ENCODE data around the gene MMP14.
"Not testable (repeated sequence)": the region's sequence is repeated elsewhere in the genome, so short reads cannot be mapped to it uniquely, and the experiment has no call there.

The MMP14 gene

DNA sequence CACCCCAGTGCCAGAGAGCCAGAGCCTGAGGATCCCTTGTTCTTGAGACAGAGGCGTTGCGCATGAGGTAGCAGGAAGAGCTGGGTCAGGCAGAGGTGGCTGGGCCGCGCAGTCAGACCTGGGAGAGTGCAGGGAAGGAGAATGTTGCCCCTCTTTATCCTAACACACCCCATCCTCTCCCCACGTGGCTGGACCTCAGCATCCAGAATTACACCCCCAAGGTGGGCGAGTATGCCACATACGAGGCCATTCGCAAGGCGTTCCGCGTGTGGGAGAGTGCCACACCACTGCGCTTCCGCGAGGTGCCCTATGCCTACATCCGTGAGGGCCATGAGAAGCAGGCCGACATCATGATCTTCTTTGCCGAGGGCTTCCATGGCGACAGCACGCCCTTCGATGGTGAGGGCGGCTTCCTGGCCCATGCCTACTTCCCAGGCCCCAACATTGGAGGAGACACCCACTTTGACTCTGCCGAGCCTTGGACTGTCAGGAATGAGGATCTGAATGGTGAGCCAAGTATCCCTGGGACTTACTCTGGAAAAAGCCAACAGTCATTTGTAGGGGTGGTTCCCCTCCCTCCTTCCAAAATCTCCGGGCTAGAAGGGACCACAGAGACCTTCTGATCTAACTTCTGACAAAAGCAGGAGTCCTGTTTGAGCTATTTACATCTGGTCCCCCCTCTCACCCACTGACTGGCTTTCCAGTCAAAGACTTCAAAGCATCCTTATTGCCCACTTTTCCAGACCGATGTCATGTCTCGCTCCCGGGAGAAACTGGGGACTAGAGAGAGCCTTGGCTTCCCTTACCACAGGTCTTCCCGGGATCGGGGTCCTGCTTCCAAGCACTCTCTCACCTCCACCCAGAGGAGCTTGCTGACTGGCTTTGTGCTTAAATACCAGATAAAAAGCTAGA, 6.1 kb downstream of the MMP14 start:
- no peak for DNase-seq (ENCODE audit: low read depth in 2 of 2)

DNA sequence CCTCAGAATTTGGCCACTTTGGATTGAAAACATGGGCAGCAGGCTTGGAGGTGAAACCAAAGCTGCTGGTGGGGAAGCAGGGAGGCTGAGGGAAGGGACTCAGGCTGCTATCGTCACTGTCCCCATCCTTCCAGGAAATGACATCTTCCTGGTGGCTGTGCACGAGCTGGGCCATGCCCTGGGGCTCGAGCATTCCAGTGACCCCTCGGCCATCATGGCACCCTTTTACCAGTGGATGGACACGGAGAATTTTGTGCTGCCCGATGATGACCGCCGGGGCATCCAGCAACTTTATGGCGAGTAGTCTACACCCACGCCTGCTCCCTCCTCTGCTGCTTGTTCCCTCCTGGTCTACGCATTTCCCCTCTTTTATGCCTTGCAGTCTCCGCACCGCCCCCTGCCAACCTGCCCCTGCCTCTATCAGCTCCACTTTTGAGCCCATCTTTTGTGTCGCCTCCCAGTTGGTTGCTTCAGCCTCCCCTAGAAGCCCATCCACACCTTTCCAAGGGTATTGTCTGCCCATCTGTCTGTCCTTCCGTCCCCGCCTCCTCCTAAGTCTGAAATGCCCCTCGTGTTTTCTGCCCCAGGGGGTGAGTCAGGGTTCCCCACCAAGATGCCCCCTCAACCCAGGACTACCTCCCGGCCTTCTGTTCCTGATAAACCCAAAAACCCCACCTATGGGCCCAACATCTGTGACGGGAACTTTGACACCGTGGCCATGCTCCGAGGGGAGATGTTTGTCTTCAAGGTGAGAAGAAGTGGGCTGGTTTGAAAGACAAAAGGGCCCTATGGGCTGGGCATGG, 6.9 kb downstream of the MMP14 start:
- no peak for DNase-seq (ENCODE audit: low read depth in 2 of 2)

DNA sequence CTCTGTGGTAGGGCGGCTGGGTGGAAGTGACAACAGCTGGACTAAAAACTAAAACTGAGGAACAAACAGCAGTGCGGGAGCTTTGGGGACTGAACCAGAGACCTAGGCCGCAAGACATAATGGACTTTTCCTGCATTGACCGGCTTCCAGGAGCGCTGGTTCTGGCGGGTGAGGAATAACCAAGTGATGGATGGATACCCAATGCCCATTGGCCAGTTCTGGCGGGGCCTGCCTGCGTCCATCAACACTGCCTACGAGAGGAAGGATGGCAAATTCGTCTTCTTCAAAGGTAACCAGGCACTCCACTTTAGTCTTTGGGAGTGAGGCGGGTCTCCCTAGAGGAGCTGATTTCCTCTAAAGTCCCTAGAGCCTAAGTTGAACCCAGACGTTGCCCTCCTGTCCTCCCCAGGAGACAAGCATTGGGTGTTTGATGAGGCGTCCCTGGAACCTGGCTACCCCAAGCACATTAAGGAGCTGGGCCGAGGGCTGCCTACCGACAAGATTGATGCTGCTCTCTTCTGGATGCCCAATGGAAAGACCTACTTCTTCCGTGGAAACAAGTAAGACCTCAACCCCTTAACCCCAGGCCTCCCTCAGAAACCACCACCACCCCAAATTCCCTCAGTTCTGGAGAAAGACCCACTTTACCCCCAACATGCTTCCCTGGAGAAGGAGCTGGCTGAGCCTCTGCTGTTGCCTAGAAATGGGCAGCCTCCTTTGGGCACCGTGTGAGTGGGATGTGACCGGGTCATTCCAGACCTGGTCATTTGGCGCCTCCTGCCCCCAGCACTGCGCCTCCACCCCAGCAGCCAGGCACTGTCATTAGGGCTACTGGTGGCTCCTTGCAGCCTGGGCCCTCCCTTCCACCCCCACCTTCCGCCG, 8.1 kb downstream of the MMP14 start:
- DNase-seq (ENCODE audit: low read depth in 2 of 2), result no peak

DNA sequence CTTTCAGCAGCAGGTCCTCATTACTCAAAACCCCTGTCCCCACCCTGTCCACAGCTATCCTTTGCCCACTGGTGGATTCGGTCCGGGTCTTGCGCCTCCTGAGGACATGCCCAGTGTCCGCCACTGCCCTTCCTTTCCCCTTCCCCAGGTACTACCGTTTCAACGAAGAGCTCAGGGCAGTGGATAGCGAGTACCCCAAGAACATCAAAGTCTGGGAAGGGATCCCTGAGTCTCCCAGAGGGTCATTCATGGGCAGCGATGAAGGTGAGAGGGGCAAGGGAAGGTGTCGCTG, 8.7 kb downstream of the MMP14 start:
- no peak for DNase-seq (ENCODE audit: low read depth in 2 of 2)

DNA sequence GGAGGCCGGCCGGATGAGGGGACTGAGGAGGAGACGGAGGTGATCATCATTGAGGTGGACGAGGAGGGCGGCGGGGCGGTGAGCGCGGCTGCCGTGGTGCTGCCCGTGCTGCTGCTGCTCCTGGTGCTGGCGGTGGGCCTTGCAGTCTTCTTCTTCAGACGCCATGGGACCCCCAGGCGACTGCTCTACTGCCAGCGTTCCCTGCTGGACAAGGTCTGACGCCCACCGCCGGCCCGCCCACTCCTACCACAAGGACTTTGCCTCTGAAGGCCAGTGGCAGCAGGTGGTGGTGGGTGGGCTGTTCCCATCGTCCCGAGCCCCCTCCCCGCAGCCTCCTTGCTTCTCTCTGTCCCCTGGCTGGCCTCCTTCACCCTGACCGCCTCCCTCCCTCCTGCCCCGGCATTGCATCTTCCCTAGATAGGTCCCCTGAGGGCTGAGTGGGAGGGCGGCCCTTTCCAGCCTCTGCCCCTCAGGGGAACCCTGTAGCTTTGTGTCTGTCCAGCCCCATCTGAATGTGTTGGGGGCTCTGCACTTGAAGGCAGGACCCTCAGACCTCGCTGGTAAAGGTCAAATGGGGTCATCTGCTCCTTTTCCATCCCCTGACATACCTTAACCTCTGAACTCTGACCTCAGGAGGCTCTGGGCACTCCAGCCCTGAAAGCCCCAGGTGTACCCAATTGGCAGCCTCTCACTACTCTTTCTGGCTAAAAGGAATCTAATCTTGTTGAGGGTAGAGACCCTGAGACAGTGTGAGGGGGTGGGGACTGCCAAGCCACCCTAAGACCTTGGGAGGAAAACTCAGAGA, 9.6 kb downstream of the MMP14 start:
- DNase-seq (ENCODE audit: low read depth in 2 of 2), result no peak

DNA sequence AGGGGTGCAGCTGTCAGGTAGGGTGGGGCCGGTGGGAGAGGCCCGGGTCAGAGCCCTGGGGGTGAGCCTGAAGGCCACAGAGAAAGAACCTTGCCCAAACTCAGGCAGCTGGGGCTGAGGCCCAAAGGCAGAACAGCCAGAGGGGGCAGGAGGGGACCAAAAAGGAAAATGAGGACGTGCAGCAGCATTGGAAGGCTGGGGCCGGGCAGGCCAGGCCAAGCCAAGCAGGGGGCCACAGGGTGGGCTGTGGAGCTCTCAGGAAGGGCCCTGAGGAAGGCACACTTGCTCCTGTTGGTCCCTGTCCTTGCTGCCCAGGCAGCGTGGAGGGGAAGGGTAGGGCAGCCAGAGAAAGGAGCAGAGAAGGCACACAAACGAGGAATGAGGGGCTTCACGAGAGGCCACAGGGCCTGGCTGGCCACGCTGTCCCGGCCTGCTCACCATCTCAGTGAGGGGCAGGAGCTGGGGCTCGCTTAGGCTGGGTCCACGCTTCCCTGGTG, 10.5 kb downstream of the MMP14 start:
- no peak for DNase-seq (ENCODE audit: low read depth in 2 of 2)

DNA sequence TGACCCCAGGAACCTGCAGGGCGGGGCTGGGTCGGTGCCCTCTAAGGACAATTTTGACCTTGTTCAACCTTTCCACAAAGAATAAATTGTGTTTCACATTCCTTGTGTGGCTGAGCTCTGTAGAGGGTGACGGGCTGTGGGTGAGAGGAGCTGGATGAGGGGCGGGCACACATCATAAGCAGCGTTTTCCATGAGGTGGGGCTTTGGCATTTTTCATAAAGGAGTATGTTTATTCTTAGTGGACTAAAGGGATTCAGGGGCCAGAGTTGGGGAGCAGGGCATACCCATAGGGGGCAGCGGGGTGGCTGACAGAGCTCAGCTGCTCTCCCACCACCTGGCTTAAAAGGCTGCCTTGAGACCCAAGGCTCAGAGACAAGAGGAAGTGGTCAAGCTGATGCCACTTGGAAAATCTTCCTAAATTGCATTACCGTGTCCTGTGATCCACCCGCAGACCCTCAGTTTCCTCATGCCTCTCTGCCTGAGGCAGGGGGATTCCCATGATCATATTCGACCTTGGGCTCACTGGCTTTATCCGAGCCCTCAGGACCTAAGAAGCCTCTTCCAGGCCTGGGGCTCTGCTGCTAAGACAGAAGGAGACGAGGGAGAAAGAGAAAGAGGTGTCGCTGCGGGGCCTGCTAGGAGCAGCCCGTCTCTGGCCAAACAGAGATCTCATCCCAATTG, 11.4 kb downstream of the MMP14 start:
- DNase-seq (ENCODE audit: low read depth in 2 of 2), result no peak

DNA sequence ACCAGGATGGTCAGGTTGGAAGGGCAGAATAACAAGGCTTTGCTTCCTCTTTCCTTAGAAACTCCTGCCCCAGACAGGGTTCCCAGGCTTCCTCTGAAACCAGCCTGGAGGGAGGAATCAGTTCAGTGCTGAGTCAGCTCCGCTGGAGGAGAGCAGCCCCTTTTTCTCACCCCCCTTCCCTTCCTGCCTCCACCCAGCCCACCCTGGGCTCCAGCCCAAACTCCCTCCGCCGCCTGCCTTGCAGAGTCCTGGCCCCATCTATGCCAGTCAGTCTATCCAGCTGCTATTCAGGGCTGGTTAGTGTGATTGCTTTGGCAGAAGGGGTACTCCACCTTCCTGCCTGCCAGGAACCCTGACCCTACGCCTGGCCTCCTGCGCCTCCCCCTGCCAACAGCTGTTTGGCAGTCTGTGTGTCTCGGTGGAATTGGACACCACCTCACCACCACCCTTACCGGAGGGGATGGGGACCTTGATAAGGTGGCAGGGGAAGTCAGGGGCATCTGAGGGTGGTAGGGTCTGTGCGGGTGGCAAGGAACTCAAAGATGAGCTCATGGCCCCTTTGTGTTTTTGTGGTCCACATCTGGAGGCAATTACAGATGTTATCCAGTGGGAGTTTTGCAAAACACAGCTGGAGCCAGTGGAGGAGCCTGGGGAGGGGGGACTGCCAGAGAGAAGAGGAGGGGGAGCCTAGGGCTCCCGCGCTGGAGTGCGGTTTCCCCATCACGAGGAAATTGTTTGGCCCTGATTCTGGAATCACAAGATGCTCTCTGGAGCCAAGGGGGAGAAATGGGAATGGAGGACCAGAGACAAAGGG, 12.2 kb downstream of the MMP14 start:
- DNase-seq (ENCODE audit: low read depth in 2 of 2), result no peak

DNA sequence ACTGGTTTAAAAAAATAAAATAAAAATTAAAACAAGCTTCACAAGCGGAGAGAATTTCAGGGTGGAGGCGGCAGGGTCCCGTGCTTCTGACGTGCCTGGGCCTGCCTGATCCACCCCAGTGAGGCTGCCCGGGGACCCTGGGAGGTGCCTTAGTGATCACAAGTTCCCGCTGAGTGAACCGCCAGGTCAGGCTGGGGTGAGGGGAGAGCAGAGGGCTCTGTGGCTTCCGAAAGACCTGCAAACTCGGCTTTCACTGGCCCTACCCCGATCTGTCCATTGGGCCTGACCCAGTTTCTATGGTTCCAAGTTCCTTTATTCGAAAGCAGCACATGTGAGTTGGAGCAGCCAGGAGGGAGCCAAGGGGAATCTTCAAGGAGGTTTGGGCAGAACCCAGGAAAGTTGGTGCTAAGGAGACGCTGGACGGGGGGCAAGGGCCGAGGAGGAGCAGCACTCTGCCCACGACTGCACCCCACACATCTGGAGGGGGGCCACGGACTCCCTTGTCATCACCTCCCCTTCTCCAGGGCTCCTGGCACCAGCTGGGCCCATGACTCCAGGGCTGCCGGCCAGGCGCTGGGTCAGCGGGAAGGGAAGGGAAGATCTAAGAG, 12.9 kb downstream of the MMP14 start:
- DNase-seq (ENCODE audit: low read depth in 2 of 2), result no peak

DNA sequence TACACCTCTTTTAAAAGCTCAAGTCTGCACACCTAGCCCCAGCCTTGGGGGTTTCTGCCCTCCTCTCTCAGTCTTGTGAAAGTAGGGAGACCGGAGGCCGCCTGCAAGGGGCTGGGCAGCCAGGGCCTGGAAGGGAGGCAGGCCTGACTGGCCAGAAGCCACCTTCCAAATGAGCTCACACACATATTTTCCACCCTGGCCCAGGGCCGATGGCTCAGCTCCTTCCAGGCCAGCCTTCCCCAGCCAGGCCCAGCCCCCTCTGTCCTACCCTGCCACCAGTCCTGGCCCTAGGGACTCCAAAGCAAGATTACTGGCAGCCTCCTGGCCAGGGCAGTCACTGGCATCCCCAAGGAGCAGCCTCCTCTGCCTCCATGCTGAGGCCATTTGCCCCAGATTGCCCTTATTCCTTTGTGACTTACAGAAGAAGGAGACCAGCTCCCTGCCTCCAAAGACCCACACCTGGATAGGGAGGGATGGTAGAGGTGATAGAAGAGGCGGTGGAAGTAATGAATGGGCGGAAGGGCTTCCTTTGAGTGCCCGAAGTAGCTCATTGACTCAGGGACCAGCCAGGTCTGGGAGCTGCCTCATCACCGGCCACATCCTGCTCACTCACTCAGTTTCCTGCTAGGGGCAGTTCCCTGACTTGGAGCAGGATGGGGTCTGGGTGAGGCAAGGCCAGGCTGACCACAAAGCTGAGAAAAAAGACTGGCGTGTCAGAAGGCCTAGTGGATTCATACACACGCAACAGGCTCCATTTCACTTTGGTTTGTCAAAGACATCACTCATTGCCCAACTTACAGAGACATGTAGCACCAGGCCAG, 14.8 kb downstream of the MMP14 start:
- no peak for DNase-seq (ENCODE audit: low read depth in 2 of 2)

DNA sequence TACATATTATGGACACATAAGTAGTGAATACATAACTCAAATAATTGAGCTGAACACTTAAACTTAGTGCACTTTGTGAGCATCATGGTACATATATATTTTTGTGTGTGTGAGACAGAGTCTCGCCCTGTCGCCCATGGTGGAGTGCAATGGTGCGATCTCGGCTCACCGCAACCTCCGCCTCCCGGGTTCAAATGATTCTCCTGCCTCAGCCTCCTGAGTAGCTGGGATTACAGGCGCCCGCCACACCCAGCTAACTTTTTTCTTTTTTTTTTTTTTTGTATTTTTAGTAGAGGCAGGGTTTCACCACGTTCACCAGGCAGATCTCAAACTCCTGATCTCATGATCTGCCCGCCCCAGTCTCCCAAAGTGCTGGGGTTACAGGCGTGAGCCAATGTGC, 15.8 kb downstream of the MMP14 start:
- not testable (repeated sequence) for DNase-seq (ENCODE audit: low read depth in 2 of 2)

DNA sequence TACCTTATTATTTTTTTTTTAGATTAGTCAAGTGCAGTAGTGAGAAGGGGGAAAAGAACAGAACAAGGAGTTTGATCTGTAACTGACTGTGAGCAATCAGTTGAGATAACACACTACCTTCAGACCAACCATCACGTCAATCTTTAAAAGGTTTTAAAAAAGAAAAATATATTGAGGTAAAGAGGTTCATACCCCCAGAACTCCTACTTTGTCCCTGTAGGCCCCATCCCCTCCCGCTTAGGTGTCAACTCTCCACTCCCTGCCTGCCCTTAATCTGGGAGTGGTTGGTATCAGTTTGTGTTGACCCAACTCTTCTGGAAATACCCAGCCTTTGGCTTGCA, 16.2 kb downstream of the MMP14 start:
- no peak for DNase-seq (ENCODE audit: low read depth in 2 of 2)

DNA sequence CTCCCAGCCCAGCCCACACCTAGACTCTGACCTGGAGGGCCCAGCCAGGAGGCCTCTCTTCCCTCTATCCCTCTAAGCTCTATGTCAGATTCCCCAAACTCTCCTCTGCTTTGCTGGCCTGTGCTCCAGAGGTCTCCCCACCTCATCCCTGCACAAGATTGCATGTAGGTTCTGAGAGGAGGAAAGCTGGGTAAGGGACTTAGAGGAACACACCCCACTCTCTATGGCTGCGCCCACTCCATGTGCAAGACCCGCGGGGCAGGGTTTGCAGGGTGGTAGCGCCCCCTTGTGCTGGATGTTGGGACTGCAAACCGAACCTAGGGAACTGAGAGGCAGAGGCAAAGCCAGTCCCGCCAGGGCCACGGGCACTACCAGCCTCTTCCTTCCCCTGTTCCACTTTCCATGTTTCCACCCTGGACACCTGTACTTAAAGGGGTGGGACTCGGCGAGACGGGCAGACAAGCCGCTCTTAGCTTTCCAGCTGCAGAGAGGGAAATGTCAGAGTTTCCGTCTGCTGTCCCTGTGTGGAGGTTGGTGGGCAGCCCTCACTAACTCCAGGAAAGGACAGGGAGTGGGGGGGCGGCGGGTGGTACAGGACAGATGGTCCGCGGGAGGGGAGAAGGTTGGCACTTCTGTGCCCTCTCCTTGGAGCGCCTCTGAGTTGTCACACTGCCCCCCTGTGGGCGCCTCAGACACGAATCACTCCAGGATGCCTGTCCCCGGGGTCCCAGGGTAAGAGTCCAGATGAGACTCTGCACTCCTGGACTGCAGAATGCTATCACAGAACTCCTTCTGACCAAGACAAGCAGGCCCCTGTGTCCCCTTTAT, 16.8 kb downstream of the MMP14 start:
- DNase-seq (ENCODE audit: low read depth in 2 of 2), result peak; percentile 79 to 97

DNA sequence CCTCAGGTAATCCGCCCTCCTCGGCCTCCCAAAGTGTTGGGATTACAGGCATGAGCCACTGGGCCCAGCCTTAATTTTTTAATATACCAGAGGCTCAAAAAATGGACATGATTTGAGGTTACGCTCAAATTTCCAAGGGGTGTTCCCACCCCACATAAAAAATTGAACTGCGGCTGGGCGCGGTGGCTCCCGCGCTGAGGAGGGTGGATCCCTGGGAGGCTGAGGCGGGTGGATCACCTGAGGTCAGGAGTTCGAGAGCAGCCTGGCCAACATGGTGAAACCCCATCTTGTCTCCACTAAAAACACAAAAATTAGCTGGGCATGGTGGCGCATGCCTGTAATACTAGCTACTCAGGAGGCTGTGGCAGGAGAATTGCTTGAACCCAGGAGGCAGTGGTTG, 17.9 kb downstream of the MMP14 start:
- not testable (repeated sequence) for DNase-seq (ENCODE audit: low read depth in 2 of 2)

DNA sequence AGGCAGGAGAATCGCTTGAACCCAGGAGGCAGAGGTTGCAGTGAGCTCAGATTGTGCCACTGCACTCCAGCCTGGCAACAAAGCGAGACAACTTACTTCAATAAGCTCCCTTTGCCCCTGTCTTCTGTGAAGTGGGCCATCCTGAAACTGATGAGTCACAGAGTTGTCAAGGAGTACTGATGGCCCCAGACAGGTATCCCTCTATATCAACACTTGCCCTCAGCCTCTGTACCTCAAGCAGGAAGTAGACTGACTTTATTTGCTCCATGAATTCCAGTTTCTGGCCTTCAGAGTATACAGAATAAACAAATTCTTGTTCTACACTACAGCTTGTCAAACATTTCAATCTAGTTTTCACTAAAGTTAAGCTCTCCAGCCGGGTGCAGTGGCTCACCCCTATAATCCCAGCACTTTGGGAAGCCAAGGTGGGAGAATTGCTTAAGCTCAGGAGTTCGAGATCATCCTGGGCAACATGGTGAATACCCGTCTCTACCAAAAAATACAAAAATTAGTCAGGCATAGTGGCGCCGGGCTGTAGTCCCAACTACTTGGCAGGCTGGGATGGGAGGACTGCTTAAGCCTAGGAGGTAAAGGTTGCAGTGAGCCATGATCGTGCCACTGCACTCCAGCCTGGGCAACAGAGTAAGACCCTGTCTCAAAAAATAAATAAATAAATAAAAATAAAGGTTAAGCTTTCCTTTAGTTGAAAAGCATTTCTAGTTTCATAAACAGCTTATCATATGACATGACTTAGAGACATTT, 18.8 kb downstream of the MMP14 start:
- DNase-seq (ENCODE audit: low read depth in 2 of 2), result no peak

DNA sequence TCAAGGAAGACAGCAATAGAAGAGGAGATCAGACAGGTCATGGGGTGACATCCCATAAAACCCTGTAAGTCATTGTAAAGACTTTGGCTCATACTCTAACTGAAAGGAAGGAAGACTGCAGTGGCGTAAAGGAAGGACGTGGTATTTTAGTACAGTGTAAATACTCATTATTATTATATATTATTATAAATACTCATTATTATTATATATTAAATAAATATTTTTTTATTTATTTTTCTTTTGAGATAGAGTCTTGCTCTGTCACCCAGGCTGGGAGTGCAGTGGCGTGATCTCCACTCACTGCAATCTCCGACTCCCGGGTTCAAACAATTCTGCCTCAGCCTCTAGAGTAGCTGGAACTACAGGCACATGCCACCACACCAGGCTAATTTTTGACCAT, 20.0 kb downstream of the MMP14 start:
- no peak for DNase-seq (ENCODE audit: low read depth in 2 of 2)

DNA sequence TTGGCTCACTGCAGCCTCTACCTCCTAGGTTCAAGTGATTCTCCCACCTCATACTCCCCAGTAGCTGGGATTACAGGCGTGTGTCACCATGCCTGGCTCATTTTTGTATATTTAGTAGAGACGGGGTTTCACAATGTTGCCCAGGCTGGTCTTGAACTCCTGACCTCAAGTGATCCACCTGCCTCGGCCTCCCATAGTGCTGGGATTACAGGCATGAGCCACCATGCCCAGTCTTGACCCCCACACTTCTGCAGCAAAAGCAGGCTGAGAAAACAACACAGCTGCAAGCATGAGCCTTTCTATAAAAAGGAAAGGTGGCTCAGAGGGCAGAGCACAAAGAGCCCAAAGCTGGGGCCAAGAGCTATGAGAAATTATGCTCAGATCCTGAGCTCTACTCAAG, 24.0 kb downstream of the MMP14 start:
- not testable (repeated sequence) for DNase-seq (ENCODE audit: low read depth in 2 of 2)

Data from stimulated activated CD4-positive, alpha-beta T cell treated with anti-CD3 and anti-CD28 coated beads, Interleukin-1b, Interleukin-23, amount 100 ng/mL, for 1 hour (primary cell).